Measurements from ENCODE around the gene OR6B3. TPM values are rescaled to one million over a fixed set of nuclear protein-coding genes. Genes with fewer than 3 reads are reported as not detected.

OR6B3 gene
- total and polyA plus RNA-seq, 8 donors, result not detected

- Histone ChIP-seq H3K4me1 (no peaks in the 10 kb centered on the region), H3K27me3 (peaks cover 0 to 55% of the 10 kb centered on the region in 2 donors), H3K9me3 (no peaks in the 10 kb centered on the region), H3K36me3 (no peaks in the 10 kb centered on the region), H3K27ac (no peak overlapping the region), H3K4me3 (no peak overlapping the region)
- ATAC-seq (no peak), DNase-seq (no peak)
- intact Hi-C loops (cut with DNase I), result no loop called here
- TF ChIP-seq, protein P1, sequence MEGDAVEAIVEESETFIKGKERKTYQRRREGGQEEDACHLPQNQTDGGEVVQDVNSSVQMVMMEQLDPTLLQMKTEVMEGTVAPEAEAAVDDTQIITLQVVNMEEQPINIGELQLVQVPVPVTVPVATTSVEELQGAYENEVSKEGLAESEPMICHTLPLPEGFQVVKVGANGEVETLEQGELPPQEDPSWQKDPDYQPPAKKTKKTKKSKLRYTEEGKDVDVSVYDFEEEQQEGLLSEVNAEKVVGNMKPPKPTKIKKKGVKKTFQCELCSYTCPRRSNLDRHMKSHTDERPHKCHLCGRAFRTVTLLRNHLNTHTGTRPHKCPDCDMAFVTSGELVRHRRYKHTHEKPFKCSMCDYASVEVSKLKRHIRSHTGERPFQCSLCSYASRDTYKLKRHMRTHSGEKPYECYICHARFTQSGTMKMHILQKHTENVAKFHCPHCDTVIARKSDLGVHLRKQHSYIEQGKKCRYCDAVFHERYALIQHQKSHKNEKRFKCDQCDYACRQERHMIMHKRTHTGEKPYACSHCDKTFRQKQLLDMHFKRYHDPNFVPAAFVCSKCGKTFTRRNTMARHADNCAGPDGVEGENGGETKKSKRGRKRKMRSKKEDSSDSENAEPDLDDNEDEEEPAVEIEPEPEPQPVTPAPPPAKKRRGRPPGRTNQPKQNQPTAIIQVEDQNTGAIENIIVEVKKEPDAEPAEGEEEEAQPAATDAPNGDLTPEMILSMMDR (IDR thresholded peaks at IDR 0.05), result no peak
Observed at GRCh38 chr2:240037358-240037757, 16.0 kb downstream of the OR6B3 start.

GRCh38 chr2:240033330-240033678, 20.0 kb downstream of the OR6B3 start:
- Histone ChIP-seq H3K9me3 (no peaks in the 10 kb centered on the region), H3K27ac (no peak overlapping the region), H3K27me3 (peaks cover 0 to 20% of the 10 kb centered on the region in 2 donors), H3K4me1 (no peaks in the 10 kb centered on the region), H3K36me3 (no peaks in the 10 kb centered on the region), H3K4me3 (no peak overlapping the region)
- TF ChIP-seq, protein P1 (IDR thresholded peaks at IDR 0.05), result no peak
- ATAC-seq (no peak), DNase-seq (no peak)
- intact Hi-C loops (cut with DNase I), result no loop called here

GRCh38 chr2:240032406-240033329, 20.7 kb downstream of the OR6B3 start:
- H3K27me3 ChIP-seq, result peaks cover 0 to 18% of the 10 kb centered on the region in 2 donors
- no peak overlapping the region for H3K4me3 ChIP-seq
- no peaks in the 10 kb centered on the region for H3K9me3 ChIP-seq
- no peaks in the 10 kb centered on the region for H3K4me1 ChIP-seq
- no peak overlapping the region for H3K27ac ChIP-seq
- intact Hi-C loops (cut with DNase I), result no loop called here
- DNase-seq (no peak), ATAC-seq (no peak)
- no peaks in the 10 kb centered on the region for H3K36me3 ChIP-seq
- TF ChIP-seq, protein P1 (IDR thresholded peaks at IDR 0.05), result no peak

- intact Hi-C loops (cut with DNase I), result no loop called here
- H3K27me3 ChIP-seq, result peaks cover 0 to 18% of the 10 kb centered on the region in 2 donors
- DNase-seq (peak in 1 of 4 donors; percentile 50), ATAC-seq (no peak)
- TF ChIP-seq, protein P1 (IDR thresholded peaks at IDR 0.05), result no peak
- no peaks in the 10 kb centered on the region for H3K36me3 ChIP-seq
- H3K4me3 ChIP-seq, result no peak within 1 kb of the TSS
- H3K9me3 ChIP-seq, result no peaks in the 10 kb centered on the region
- peaks cover 0 to 3% of the 10 kb centered on the region in 2 donors for H3K4me1 ChIP-seq
- H3K27ac ChIP-seq, result no peak within 1 kb of the TSS
Observed at GRCh38 chr2:240030379-240031094, 22.8 kb downstream of the OR6B3 start, which contains the start of gene OR6B2. TSS of gene OR6B2 (minus strand) at chr2:240030429. CDS start at chr2:240030429, 0 bp downstream.

GRCh38 chr2:240024766-240025165, 28.6 kb downstream of the OR6B3 start:
- TF ChIP-seq, protein P1 (IDR thresholded peaks at IDR 0.05), result no peak
- peak overlapping the region in 1 of 2 donors; percentile 93 for H3K27ac ChIP-seq
- ATAC-seq, result peak; percentile 3
- intact Hi-C loops (cut with DNase I), result no loop called here
- H3K36me3 ChIP-seq, result peaks cover 0 to 15% of the 10 kb centered on the region in 2 donors
- H3K4me1 ChIP-seq, result peaks cover 8 to 26% of the 10 kb centered on the region in 2 donors
- peak in 1 of 4 donors; percentile 5 for DNase-seq
- no peaks in the 10 kb centered on the region for H3K9me3 ChIP-seq
- H3K4me3 ChIP-seq, result peak overlapping the region; percentile 94 to 95
- no peaks in the 10 kb centered on the region for H3K27me3 ChIP-seq
